VCaP (cell line): ENCODE results near the gene PI4K2A.
A peak's percentile ranks its signal among the peaks of the same experiment; 100 is the strongest.
"Not testable (repeated sequence)": the region's sequence is repeated elsewhere in the genome, so short reads cannot be mapped to it uniquely, and the experiment has no call there.

Experiments used
- H3K27ac ChIP-seq: fragments of 450-650 bp; 2 replicates; pipeline ENCODE4 v1.5.1; 2017
- CTCF ChIP-seq: fragments of 450-650 bp; conservative IDR thresholded peaks from 2 replicates; pipeline ENCODE4 v1.5.1; 2017; ENCODE audit warnings: mild to moderate bottlenecking, moderate library complexity

PI4K2A gene

DNA sequence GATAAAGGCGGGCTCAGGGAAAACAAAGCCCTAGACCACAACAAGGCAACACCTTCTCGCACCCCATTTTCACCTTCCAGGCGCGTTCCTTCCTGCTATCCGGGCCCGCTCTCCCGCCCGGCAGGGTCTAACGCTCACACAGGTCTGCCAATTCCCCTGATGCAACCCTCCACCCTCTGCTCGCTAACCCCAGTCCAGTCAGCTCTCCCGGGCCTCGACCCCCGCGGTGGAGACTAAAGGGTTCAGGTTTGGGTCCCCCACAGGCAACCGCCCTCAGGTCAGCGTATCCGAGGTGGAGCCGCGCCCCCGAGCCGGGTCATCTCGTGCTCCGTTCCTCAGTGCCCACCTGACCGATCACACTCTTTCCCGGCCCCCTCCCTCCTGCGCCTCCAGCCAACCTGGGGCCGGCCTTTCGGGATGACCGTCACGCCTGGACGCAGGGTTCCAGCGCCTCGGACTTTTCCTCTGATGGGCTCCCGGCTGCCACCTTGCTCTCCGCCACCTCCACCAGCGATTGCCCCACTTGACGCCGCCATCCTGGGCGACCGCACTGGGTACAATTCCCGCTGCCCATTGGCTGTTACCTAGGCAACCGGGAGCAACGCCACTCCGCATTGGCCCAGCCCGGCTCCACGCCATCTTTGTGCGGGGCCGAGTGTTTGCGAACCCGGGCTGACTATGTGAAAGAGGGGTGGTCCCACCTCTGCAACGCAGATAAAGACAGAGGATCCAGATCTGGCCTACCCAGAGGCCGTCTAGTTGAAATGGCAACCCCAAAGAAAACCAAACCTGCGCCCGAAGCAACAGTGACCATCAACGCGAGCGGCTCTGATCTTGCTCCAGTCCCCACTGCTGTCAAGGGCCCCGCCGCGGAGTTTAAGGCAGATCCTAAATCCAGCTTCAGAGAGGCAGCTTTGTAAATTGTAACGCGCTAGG lies 7.3 kb upstream of the PI4K2A start, which contains the start of gene MORN4:
Gene MORN4 (minus strand): TSS at position 552 of the 936 bp plus-strand sequence. CDS start 13,847 bp downstream, outside the sequence.
- H3K27ac ChIP-seq, result peak within 1 kb of the TSS; percentile 73

GRCh38 chr10:97633921-97634320 lies 6.5 kb upstream of the PI4K2A start:
- TF ChIP-seq CTCF, result no peak
- H3K27ac ChIP-seq, result peak overlapping the region; percentile 73

More for the DNA sequence above, 7.3 kb upstream of the PI4K2A start, which contains the start of gene MORN4:
- no peak for TF ChIP-seq CTCF

DNA sequence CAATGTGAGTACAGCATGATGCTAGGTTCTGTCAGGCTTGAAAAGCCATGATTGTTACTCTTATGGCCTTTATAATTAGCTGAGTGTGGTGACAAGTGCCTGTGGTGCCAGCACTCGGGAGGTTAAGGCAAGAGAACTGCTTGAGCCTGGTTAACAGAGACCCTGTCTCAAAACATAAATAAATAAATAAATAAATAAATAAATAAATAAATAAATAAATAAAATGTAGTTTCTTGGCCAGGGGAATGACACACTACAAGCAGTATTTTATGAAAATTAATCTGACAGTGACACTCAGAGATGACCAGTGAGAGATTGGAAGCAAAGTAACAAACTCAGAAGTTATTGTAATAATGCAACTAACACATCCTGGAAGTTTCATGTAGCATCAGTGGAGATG lies 4.9 kb upstream of the PI4K2A start:
- TF ChIP-seq CTCF, result no peak
- no peak overlapping the region for H3K27ac ChIP-seq

DNA sequence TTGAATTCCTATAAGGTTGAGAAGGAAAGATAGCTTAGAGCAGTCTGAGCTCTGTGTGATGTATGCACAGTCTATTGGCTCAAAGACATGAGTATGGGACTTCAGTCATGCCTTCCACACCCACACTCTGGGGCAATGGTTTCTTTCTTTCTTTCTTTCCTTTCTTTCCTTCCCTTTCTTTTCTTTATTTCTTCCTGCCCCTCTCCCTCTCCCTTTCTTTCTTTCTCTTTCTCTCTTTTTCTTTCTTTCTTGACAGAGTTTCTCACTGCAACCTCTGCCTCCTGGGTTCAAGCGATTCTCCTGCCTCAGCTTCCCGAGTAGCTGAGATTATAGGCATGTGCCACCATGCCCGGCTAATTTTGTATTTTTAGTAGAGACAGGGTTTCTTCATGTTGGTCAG lies 1.4 kb upstream of the PI4K2A start:
- not testable (repeated sequence) for H3K27ac ChIP-seq

DNA sequence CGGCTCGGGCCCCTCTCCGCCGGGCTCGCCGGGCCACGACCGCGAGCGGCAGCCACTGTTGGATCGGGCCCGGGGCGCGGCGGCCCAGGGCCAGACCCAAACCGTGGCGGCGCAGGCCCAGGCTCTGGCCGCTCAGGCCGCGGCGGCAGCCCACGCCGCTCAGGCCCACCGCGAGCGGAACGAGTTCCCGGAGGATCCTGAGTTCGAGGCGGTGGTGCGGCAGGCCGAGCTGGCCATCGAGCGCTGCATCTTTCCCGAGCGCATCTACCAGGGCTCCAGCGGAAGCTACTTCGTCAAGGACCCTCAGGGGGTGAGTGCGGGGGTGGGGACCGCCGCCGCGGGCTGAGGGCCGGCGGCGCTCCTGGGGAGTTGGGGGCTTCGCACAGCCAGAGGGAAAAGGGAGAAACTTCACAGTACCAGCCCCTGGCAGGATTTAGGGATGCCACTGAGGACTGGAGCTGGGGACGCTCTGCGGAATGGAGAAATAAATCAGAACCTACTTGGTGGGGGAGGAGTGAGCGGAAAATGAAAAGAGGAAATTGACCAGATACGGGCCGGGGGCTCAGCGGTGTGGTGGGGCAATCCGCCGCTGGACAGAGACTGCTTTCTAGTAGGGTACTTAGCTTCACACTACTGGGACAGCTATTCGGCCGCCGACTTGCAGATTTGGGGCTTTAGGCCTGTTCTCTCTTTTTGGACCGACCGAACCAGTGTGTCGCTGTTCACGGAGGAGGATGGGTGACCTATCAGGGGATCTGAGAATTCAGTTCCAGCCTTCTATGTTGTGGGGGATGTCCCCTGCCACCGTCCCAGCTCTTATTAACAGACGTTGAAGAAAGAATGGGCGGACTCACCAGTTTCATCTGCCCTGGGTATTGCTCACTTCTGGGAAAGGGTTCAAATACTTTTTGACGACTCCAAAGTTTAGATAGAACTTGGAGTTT lies 669 bp downstream of the PI4K2A start:
- H3K27ac ChIP-seq, result peak overlapping the region; percentile 68
- TF ChIP-seq CTCF, result no peak

DNA sequence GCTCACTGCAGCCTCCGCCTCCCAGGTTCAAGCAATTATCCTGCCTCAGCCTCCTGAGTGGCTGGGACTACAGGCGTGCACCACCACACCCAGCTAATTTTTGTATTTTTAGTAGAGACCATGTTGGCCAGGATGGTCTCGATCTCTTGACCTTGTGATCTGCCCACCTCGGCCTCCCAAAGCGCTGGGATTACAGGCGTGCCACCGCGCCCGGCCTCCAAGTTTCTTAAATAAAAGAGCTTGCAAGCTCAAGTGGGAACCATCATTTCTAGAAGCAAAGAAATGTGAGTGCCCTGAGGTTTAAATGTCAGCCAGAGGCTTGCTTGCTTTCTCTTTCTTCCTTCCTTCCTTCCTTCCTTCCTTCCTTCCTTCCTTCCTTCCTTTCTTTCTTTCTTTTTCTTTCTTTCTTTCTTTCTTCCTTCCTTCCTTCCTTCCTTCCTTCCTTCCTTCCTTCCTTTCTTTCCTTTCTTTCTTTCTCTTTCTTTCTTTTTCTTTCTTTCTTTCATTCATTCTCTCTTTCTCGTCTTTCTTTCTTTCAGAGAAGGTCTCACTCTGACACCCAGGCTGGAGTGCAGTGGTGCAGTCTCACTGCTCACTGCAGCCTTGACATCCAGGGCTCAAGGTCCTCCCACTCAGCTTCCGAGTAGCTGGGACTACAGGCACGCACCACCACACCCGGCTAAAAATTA lies 2.1 kb downstream of the PI4K2A start:
- H3K27ac ChIP-seq, result not testable (repeated sequence)

GRCh38 chr10:97643441-97643985 lies 3.0 kb downstream of the PI4K2A start:
- H3K27ac ChIP-seq, result no peak overlapping the region
- TF ChIP-seq CTCF, result no peak
